ENCODE results near the gene MAGEF1.

Gene MAGEF1

GRCh38 chr3:184693011-184693975, 18.6 kb downstream of the MAGEF1 start:
- no peak for DNase-seq

GRCh38 chr3:184691397-184692231, 20.2 kb downstream of the MAGEF1 start:
- intact Hi-C loops (cut with DNase I): no loop called here
- DNase-seq: peak in 4 of 10 donors; percentile 27 to 90 (median 82)

More at GRCh38 chr3:184693011-184693975, 18.6 kb downstream of the MAGEF1 start:
- intact Hi-C loops (cut with DNase I): no loop called here

GRCh38 chr3:184690192-184690883, 21.5 kb downstream of the MAGEF1 start:
- peak in 2 of 10 donors; percentile 64 to 82 for DNase-seq
- intact Hi-C loops (cut with DNase I): no loop called here

- DNase-seq: peak in 1 of 10 donors; percentile 52
Measured at GRCh38 chr3:184688882-184689271, 23.0 kb downstream of the MAGEF1 start.

GRCh38 chr3:184688251-184688881, 23.5 kb downstream of the MAGEF1 start:
- intact Hi-C loops (cut with DNase I): no loop called here
- DNase-seq: peak in 1 of 10 donors; percentile 84

More at GRCh38 chr3:184688882-184689271, 23.0 kb downstream of the MAGEF1 start:
- intact Hi-C loops (cut with DNase I): no loop called here

- peak in 5 of 10 donors; percentile 20 to 87 (median 32) for DNase-seq
- intact Hi-C loops (cut with DNase I): no loop called here
Measured at GRCh38 chr3:184687363-184688015, 24.4 kb downstream of the MAGEF1 start.

- DNase-seq: no peak
- intact Hi-C loops (cut with DNase I): no loop called here
Measured at GRCh38 chr3:184685646-184686045, 26.2 kb downstream of the MAGEF1 start.

GRCh38 chr3:184685055-184685454, 26.8 kb downstream of the MAGEF1 start:
- DNase-seq: peak in 2 of 10 donors; percentile 43
- intact Hi-C loops (cut with DNase I): no loop called here

- intact Hi-C loops (cut with DNase I): no loop called here
- DNase-seq: peak in 3 of 10 donors; percentile 19 to 59 (median 31)
Measured at GRCh38 chr3:184683900-184684560, 27.8 kb downstream of the MAGEF1 start.

GRCh38 chr3:184683234-184683633, 28.6 kb downstream of the MAGEF1 start:
- peak in 2 of 10 donors; percentile 16 to 20 for DNase-seq
- intact Hi-C loops (cut with DNase I): no loop called here

GRCh38 chr3:184682671-184683070, 29.2 kb downstream of the MAGEF1 start:
- DNase-seq: peak in 2 of 10 donors; percentile 47 to 60
- intact Hi-C loops (cut with DNase I): no loop called here

GRCh38 chr3:184680385-184681345, 31.2 kb downstream of the MAGEF1 start:
- DNase-seq: peak in 2 of 10 donors; percentile 4 to 49

GRCh38 chr3:184679056-184679816, 32.6 kb downstream of the MAGEF1 start:
- intact Hi-C loops (cut with DNase I): no loop called here
- peak in 2 of 10 donors; percentile 60 to 63 for DNase-seq

More at GRCh38 chr3:184680385-184681345, 31.2 kb downstream of the MAGEF1 start:
- intact Hi-C loops (cut with DNase I): no loop called here

GRCh38 chr3:184678317-184679055, 33.4 kb downstream of the MAGEF1 start:
- peak in 3 of 10 donors; percentile 52 to 73 (median 59) for DNase-seq
- intact Hi-C loops (cut with DNase I): no loop called here

- DNase-seq: peak in 3 of 10 donors; percentile 18 to 62 (median 38)
- intact Hi-C loops (cut with DNase I): no loop called here
Measured at GRCh38 chr3:184677344-184678316, 34.2 kb downstream of the MAGEF1 start.

All from posterior cingulate gyrus (tissue), 11 donors.